ENCODE data around the gene CTRB1. TPM values are rescaled to one million over a fixed set of nuclear protein-coding genes. Genes with fewer than 3 reads are reported as not detected.

CTRB1 gene
- total and polyA plus RNA-seq, 2 of the 13 experiments (the other 11 are each of a cell fraction or from before 2014, with no cell fraction given) = not detected

DNA sequence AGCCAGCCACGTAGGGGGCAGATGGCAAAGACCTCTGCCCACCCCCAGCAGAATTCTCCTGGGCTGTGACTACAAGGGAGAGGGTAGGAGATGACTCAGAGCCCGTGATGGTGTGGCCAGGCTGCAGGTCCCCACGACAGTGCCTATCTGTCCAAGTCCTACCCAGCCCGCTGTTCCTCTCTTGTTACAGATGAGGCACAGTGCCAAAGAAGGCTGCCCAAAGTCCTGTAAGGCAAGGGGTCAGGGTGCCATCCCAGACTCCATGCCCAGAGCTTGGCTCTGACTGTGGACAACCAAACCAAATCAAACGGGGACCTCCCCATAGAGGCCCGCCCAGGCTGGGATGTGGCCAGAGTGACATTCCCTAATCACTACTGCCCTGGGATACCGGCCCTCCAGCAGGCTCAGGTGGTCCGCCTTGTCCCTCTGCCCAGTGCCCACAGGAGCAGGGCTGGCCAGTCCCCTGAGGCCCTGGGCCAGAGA is 45.2 kb downstream of the CTRB1 start (continued):
- TF ChIP-seq, protein P1, sequence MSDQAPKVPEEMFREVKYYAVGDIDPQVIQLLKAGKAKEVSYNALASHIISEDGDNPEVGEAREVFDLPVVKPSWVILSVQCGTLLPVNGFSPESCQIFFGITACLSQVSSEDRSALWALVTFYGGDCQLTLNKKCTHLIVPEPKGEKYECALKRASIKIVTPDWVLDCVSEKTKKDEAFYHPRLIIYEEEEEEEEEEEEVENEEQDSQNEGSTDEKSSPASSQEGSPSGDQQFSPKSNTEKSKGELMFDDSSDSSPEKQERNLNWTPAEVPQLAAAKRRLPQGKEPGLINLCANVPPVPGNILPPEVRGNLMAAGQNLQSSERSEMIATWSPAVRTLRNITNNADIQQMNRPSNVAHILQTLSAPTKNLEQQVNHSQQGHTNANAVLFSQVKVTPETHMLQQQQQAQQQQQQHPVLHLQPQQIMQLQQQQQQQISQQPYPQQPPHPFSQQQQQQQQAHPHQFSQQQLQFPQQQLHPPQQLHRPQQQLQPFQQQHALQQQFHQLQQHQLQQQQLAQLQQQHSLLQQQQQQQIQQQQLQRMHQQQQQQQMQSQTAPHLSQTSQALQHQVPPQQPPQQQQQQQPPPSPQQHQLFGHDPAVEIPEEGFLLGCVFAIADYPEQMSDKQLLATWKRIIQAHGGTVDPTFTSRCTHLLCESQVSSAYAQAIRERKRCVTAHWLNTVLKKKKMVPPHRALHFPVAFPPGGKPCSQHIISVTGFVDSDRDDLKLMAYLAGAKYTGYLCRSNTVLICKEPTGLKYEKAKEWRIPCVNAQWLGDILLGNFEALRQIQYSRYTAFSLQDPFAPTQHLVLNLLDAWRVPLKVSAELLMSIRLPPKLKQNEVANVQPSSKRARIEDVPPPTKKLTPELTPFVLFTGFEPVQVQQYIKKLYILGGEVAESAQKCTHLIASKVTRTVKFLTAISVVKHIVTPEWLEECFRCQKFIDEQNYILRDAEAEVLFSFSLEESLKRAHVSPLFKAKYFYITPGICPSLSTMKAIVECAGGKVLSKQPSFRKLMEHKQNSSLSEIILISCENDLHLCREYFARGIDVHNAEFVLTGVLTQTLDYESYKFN (CRISPR knock-in tag; conservative IDR thresholded peaks at IDR 0.05) = no peak
- TF ChIP-seq REPIN1 (CRISPR knock-in tag; IDR thresholded peaks at IDR 0.05; ENCODE audit: borderline replicate concordance, low read depth) = no peak
- TF ChIP-seq RNF2 (conservative IDR thresholded peaks at IDR 0.05; ENCODE audit: low read depth) = no peak
- no peak for TF ChIP-seq GMEB1 (CRISPR knock-in tag; IDR thresholded peaks at IDR 0.05; ENCODE audit: borderline replicate concordance)
- 0 out of 2 replicates have a peak, but pooled peaks have one; percentile 23 for TF ChIP-seq ZNF296 (CRISPR knock-in tag; conservative IDR thresholded peaks at IDR 0.05)
- TF ChIP-seq GATA4 (IDR thresholded peaks at IDR 0.05; ENCODE audit: borderline replicate concordance, low read depth) = no peak
- TF ChIP-seq ZNF772 (CRISPR knock-in tag; IDR thresholded peaks at IDR 0.05) = no peak
- no peak for TF ChIP-seq BORCS8-MEF2B (CRISPR knock-in tag; IDR thresholded peaks at IDR 0.05)
- TF ChIP-seq ZNF883 (CRISPR knock-in tag; IDR thresholded peaks at IDR 0.05; ENCODE audit: not compliant biosample characterization) = no peak
- TF ChIP-seq MAZ (IDR thresholded peaks at IDR 0.05; ENCODE audit: borderline replicate concordance, low read depth, low read length) = no peak
- no peak for TF ChIP-seq MAZ (CRISPR knock-in tag; IDR thresholded peaks at IDR 0.05; ENCODE audit: low read depth)
- no peak for TF ChIP-seq NCOA1 (CRISPR knock-in tag; IDR thresholded peaks at IDR 0.05)
- TF ChIP-seq, protein P2, sequence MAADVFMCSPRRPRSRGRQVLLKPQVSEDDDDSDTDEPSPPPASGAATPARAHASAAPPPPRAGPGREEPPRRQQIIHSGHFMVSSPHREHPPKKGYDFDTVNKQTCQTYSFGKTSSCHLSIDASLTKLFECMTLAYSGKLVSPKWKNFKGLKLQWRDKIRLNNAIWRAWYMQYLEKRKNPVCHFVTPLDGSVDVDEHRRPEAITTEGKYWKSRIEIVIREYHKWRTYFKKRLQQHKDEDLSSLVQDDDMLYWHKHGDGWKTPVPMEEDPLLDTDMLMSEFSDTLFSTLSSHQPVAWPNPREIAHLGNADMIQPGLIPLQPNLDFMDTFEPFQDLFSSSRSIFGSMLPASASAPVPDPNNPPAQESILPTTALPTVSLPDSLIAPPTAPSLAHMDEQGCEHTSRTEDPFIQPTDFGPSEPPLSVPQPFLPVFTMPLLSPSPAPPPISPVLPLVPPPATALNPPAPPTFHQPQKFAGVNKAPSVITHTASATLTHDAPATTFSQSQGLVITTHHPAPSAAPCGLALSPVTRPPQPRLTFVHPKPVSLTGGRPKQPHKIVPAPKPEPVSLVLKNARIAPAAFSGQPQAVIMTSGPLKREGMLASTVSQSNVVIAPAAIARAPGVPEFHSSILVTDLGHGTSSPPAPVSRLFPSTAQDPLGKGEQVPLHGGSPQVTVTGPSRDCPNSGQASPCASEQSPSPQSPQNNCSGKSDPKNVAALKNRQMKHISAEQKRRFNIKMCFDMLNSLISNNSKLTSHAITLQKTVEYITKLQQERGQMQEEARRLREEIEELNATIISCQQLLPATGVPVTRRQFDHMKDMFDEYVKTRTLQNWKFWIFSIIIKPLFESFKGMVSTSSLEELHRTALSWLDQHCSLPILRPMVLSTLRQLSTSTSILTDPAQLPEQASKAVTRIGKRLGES (CRISPR knock-in tag; IDR thresholded peaks at IDR 0.05; ENCODE audit: borderline replicate concordance) = no peak
- TF ChIP-seq, protein P3, sequence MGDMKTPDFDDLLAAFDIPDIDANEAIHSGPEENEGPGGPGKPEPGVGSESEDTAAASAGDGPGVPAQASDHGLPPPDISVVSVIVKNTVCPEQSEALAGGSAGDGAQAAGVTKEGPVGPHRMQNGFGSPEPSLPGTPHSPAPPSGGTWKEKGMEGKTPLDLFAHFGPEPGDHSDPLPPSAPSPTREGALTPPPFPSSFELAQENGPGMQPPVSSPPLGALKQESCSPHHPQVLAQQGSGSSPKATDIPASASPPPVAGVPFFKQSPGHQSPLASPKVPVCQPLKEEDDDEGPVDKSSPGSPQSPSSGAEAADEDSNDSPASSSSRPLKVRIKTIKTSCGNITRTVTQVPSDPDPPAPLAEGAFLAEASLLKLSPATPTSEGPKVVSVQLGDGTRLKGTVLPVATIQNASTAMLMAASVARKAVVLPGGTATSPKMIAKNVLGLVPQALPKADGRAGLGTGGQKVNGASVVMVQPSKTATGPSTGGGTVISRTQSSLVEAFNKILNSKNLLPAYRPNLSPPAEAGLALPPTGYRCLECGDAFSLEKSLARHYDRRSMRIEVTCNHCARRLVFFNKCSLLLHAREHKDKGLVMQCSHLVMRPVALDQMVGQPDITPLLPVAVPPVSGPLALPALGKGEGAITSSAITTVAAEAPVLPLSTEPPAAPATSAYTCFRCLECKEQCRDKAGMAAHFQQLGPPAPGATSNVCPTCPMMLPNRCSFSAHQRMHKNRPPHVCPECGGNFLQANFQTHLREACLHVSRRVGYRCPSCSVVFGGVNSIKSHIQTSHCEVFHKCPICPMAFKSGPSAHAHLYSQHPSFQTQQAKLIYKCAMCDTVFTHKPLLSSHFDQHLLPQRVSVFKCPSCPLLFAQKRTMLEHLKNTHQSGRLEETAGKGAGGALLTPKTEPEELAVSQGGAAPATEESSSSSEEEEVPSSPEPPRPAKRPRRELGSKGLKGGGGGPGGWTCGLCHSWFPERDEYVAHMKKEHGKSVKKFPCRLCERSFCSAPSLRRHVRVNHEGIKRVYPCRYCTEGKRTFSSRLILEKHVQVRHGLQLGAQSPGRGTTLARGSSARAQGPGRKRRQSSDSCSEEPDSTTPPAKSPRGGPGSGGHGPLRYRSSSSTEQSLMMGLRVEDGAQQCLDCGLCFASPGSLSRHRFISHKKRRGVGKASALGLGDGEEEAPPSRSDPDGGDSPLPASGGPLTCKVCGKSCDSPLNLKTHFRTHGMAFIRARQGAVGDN (CRISPR knock-in tag; IDR thresholded peaks at IDR 0.05) = peak; percentile 32
